GM18508 (cell line): ENCODE results near the gene CST3.
"Not testable (repeated sequence)": the region's sequence is repeated elsewhere in the genome, so short reads cannot be mapped to it uniquely, and the experiment has no call there.

Experiments
- ATAC-seq: cut with Tn5 transposase; IDR thresholded peaks from one replicate; pipeline ENCODE4 v1.9.1; 2021; ENCODE audit warnings: moderate number of reproducible peaks; ENCODE audit not compliant: insufficient read depth, unreplicated experiment

CST3 gene

GRCh38 chr20:23637282-23638221, at the start of gene CST3:
Gene CST3, minus strand, starts transcription at chr20:23637955. Its CDS starts 93 bp downstream, at chr20:23637862.
- ATAC-seq = no peak

GRCh38 chr20:23686046-23686750, 48.4 kb upstream of the CST3 start:
- no peak for ATAC-seq

GRCh38 chr20:23685529-23685896, 47.8 kb upstream of the CST3 start:
- ATAC-seq = not testable (repeated sequence)

GRCh38 chr20:23684261-23684660, 46.5 kb upstream of the CST3 start:
- ATAC-seq = no peak

- ATAC-seq = no peak
Observed at GRCh38 chr20:23683807-23684206, 46.1 kb upstream of the CST3 start.

- no peak for ATAC-seq
Observed at GRCh38 chr20:23683281-23683680, 45.5 kb upstream of the CST3 start.

GRCh38 chr20:23680146-23680545, 42.4 kb upstream of the CST3 start:
- ATAC-seq = no peak

GRCh38 chr20:23679133-23680092, 41.7 kb upstream of the CST3 start:
- no peak for ATAC-seq

- no peak for ATAC-seq
Observed at GRCh38 chr20:23673209-23673608, 35.5 kb upstream of the CST3 start.

GRCh38 chr20:23672158-23672557, 34.4 kb upstream of the CST3 start:
- ATAC-seq = no peak

GRCh38 chr20:23671479-23671878, 33.7 kb upstream of the CST3 start:
- no peak for ATAC-seq

- ATAC-seq = no peak
Observed at GRCh38 chr20:23670361-23670760, 32.6 kb upstream of the CST3 start.

- ATAC-seq = no peak
Observed at GRCh38 chr20:23669866-23670265, 32.1 kb upstream of the CST3 start.

GRCh38 chr20:23669327-23669726, 31.6 kb upstream of the CST3 start:
- no peak for ATAC-seq

- no peak for ATAC-seq
Observed at GRCh38 chr20:23668477-23668951, 30.8 kb upstream of the CST3 start.

GRCh38 chr20:23667666-23668065, 29.9 kb upstream of the CST3 start:
- ATAC-seq = no peak

GRCh38 chr20:23666698-23667097, 28.9 kb upstream of the CST3 start:
- ATAC-seq = no peak

- ATAC-seq = no peak
Observed at GRCh38 chr20:23666189-23666588, 28.4 kb upstream of the CST3 start.

- ATAC-seq = no peak
Observed at GRCh38 chr20:23664954-23665353, 27.2 kb upstream of the CST3 start.

- not testable (repeated sequence) for ATAC-seq
Observed at GRCh38 chr20:23664046-23664445, 26.3 kb upstream of the CST3 start.
